GM21515 (cell line): ENCODE results near the gene CLEC17A.

Experiments
- ATAC-seq: cut with Tn5 transposase; IDR thresholded peaks from one replicate; pipeline ENCODE4 v1.9.1; 2021; ENCODE audit not compliant: unreplicated experiment

CLEC17A gene

GRCh38 chr19:14649020-14649419 is 66.1 kb downstream of the CLEC17A start:
- no peak for ATAC-seq

DNA sequence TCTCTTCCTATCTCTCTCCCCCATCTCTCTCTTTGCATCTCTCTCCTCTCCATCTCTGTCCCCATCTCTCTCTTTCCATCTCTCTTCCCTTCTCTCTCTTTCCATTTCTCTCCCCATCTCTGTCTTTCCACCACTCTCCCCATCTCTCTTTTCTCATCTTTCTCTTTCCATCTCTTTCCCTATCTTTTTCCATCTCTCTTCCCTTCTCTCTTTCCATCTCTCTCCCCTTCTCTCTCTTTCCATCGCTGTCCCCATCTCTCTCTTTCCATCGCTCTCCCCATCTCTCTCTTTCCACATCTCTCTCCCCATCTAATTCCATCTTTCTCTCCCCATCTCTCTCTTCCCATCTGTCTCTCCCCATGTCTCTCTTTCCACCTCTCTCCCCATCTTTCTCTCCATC is 67.3 kb downstream of the CLEC17A start:
- ATAC-seq, result no peak

GRCh38 chr19:14654786-14655560 is 72.1 kb downstream of the CLEC17A start:
- ATAC-seq, result no peak

GRCh38 chr19:14655726-14656125 is 72.8 kb downstream of the CLEC17A start:
- no peak for ATAC-seq

DNA sequence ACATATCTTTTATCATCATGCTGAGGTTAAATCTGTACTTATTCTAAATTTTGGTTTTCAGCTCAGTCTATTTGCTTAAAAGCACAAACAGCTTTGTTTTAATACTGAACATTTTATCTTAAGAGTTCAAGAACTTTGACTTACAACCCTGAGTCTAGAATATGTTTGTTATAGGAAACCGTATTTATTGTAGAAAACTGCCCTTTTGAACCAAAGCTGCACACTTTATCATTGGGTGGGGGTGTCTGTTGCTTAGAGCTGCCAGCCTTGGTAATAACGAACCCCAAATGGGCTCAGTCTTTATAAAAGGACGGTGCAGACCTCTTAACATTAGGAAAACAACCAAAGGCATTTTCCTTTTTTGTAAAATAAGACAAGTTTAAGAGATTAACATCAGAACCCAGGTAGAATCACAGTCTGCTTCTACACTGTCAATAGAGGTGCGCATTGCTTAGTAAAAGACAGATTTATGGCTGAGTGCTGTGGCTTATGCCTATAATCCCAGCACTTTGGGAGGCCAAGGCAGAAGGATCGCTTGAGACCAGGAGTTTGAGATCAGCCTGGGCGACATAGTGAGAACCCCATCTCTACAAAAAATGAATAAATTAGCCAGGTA is 77.1 kb downstream of the CLEC17A start:
- ATAC-seq, result no peak

- ATAC-seq, result no peak
Measured at GRCh38 chr19:14661372-14661924, 78.6 kb downstream of the CLEC17A start.
